Neural cell (in vitro differentiated cells): ENCODE results near the gene SPATA6L.

Experiments used
- RAD21 ChIP-seq: fragments of 450-650 bp; conservative IDR thresholded peaks from 2 replicates; pipeline ENCODE4 v1.6.1; 2014; ENCODE audit warnings: antibody characterized with exemption, mild to moderate bottlenecking, moderate library complexity
- TF ChIP-seq, protein P1 (sequence below): fragments of 450-650 bp; IDR thresholded peaks from 2 replicates; pipeline ENCODE4 v1.5.1; 2014; ENCODE audit warnings: antibody characterized with exemption, mild to moderate bottlenecking, moderate library complexity; ENCODE audit not compliant: poor library complexity, severe bottlenecking

DNA sequence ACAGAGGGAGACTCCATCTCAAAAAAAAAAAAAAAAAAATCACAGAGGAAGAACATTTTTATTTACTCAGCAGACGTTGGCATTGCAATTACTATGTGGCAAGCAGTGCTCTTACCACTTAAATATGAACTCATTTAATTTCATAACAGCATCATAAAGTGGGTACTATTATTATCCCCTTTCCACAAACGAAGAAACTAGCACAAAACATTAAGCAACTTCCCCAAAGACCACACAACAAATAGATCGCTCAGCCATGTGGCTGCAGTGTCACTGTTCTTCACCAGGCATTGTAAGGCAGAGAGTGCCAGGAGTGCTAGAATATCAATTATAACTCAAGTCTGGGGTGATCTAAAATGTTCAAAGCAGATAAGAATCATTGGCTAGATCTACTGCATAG, 74.0 kb downstream of the SPATA6L start:
- TF ChIP-seq, protein P1, sequence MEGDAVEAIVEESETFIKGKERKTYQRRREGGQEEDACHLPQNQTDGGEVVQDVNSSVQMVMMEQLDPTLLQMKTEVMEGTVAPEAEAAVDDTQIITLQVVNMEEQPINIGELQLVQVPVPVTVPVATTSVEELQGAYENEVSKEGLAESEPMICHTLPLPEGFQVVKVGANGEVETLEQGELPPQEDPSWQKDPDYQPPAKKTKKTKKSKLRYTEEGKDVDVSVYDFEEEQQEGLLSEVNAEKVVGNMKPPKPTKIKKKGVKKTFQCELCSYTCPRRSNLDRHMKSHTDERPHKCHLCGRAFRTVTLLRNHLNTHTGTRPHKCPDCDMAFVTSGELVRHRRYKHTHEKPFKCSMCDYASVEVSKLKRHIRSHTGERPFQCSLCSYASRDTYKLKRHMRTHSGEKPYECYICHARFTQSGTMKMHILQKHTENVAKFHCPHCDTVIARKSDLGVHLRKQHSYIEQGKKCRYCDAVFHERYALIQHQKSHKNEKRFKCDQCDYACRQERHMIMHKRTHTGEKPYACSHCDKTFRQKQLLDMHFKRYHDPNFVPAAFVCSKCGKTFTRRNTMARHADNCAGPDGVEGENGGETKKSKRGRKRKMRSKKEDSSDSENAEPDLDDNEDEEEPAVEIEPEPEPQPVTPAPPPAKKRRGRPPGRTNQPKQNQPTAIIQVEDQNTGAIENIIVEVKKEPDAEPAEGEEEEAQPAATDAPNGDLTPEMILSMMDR: no peak
- no peak for TF ChIP-seq RAD21
